HepG2 (cell line): Measurements from ENCODE around the gene IBTK. TPM values are rescaled to one million over a fixed set of nuclear protein-coding genes. Genes with fewer than 3 reads are reported as not detected.
"Not testable (repeated sequence)": the region's sequence is repeated elsewhere in the genome, so short reads cannot be mapped to it uniquely, and the experiment has no call there.

Experiments used
- ATAC-seq: fragments of 200-7000 bp; cut with Tn5 transposase; 3 replicates; pipeline ENCODE4 v1.9.1; 2020; ENCODE audit warnings: mild to moderate bottlenecking, moderate library complexity
- BruUV-seq: library from RNA; stranded (reverse); fragments of 400-500 nt; replicated peaks from 2 replicates; lab custom pipeline; 2021; lab: Mats Ljungman, UMichigan
- CTCF ChIA-PET: fragments of 300-600 bp; formaldehyde crosslinking; extraction: SDS; loops from one replicate; lab custom pipeline; 2021; ENCODE audit warnings: low total read pairs, inconsistent platforms, low intra/inter-chr PET ratio; lab: Yijun Ruan, JAX
- POLR2A ChIA-PET: fragments of 350-600 bp; sonication (Branson Sonifier 250); formaldehyde crosslinking; loops from one replicate; lab custom pipeline; 2020; ENCODE audit warnings: antibody characterized with exemption, inconsistent platforms; lab: Yijun Ruan, JAX
- DNase-seq: peaks from one replicate; pipeline ENCODE4 v3.0.0-alpha.2; 2015; ENCODE audit warnings: low spot score
- FAIRE-seq: peaks from 3 replicates; lab custom pipeline; 2011; peaks lifted over from hg19 to GRCh38; lab: Jason Lieb, UNC
- H2AFZ ChIP-seq: one replicate; pipeline ENCODE4 v1.6.1; 2011; ENCODE audit warnings: low read length, inconsistent platforms
- H3K27ac ChIP-seq: fragments of 300-600 bp; 3 replicates; pipeline ENCODE4 v1.8.0; 2011; ENCODE audit warnings: mixed run types, mild to moderate bottlenecking, mixed read lengths, low read length, inconsistent platforms; ENCODE audit not compliant: insufficient read depth; ENCODE audit errors: extremely low read length
- H3K27me3 ChIP-seq, 2 experiments: fragments of 200-600 bp in 1 of 2; 2 replicates in 1 of 2; 3 replicates in 1 of 2; pipeline versions ENCODE4 v1.6.0 to v1.8.0; 2011; ENCODE audit warnings: low read length in 2 of 2, mild to moderate bottlenecking in 2 of 2, moderate library complexity in 2 of 2, inconsistent platforms in 1 of 2; ENCODE audit not compliant: insufficient read depth in 2 of 2, control insufficient read depth in 1 of 2
- H3K36me3 ChIP-seq, 2 experiments: fragments of 200-600 bp in 1 of 2; replicated peaks in 1 of 2; 2 replicates in 1 of 2; 3 replicates in 1 of 2; pipeline versions ENCODE4 v1.5.1 to v1.8.0; 2011; ENCODE audit warnings: low read length in 2 of 2, inconsistent platforms in 1 of 2; ENCODE audit not compliant: insufficient read depth in 2 of 2, control insufficient read depth in 1 of 2
- H3K4me1 ChIP-seq: 2 replicates; pipeline ENCODE4 v1.5.1; 2012; ENCODE audit warnings: low read length, inconsistent platforms; ENCODE audit not compliant: insufficient read depth
- H3K4me2 ChIP-seq: 2 replicates; pipeline ENCODE4 v1.6.0; 2011; ENCODE audit warnings: low read depth, low read length, inconsistent platforms
- H3K4me3 ChIP-seq, 3 experiments: fragments of 200-600 bp in 1 of 3; sonication (generic), shearing (Covaris generic) in 1 of 3; replicated peaks in 1 of 3; 2 replicates each; pipeline ENCODE4 v1.5.1; 2011 to 2016; ENCODE audit warnings: low read length in 3 of 3, inconsistent platforms in 2 of 3, low read depth in 2 of 3, mild to moderate bottlenecking in 2 of 3, control low read depth in 1 of 3, mixed read lengths in 1 of 3; ENCODE audit not compliant: insufficient read depth in 1 of 3
- H3K79me2 ChIP-seq: one replicate; pipeline ENCODE4 v1.6.1; 2011; ENCODE audit warnings: low read length, inconsistent platforms; ENCODE audit not compliant: insufficient read depth
- H3K9ac ChIP-seq: 2 replicates; pipeline ENCODE4 v1.6.0; 2011; ENCODE audit warnings: mild to moderate bottlenecking, low read depth, low read length, inconsistent platforms; ENCODE audit not compliant: insufficient read depth
- H3K9me3 ChIP-seq: 2 replicates; pipeline ENCODE4 v1.5.1; 2012; ENCODE audit warnings: mild to moderate bottlenecking, low read length
- H4K20me1 ChIP-seq: 2 replicates; pipeline ENCODE4 v1.6.0; 2011; ENCODE audit warnings: inconsistent platforms, mild to moderate bottlenecking, low read length, moderate library complexity; ENCODE audit not compliant: insufficient read depth
- DDIT3 ChIP-seq: sonication (generic); formaldehyde crosslinking; IDR thresholded peaks from 2 replicates; pipeline ENCODE4 v1.4.0; 2020; ENCODE audit warnings: mild to moderate bottlenecking, missing genetic modification reagents
- MED8 ChIP-seq: sonication (generic); formaldehyde crosslinking; IDR thresholded peaks from 2 replicates; pipeline ENCODE4 v1.8.1; 2023; ENCODE audit warnings: mild to moderate bottlenecking, missing genetic modification reagents; ENCODE audit not compliant: insufficient replicate concordance
- SALL2 ChIP-seq: sonication (generic); formaldehyde crosslinking; IDR thresholded peaks from 2 replicates; pipeline ENCODE4 v1.8.1; 2023; ENCODE audit warnings: mild to moderate bottlenecking, missing genetic modification reagents, inconsistent platforms
- WGBS: methylation state at CpG from one replicate; pipeline ENCODE4 v1.1.6; 2017; ENCODE audit warnings: low lambda C conversion rate; 5-methylcytosine and 5-hydroxymethylcytosine counted together
- in situ Hi-C: cut with HindIII; loops from 2 replicates; pipeline ENCODE4 v1.10.0; 2017; ENCODE audit warnings: low pct_unique_long_range_greater_than_20kb; ENCODE audit not compliant: extremely low pct_ligation_motif_present
- intact Hi-C: fragments of 100-400 bp; cut with micrococcal nuclease; formaldehyde crosslinking; loops from one replicate; pipeline ENCODE4 v1.10.0; 2022; ENCODE audit not compliant: unreplicated experiment
- polyA plus RNA-seq, 8 experiments: library from polyadenylated mRNA; depleted of rRNA in 3 of 8; stranded (reverse) in 7 of 8; unstranded in 1 of 8; fragments of >200 nt; fragmentation: Illumina TruSeq in 4 of 8; extraction: Trizol in 4 of 8; gene quantifications; 2 replicates each; pipeline versions ENCODE4 v1.2.1 to v1.2.3, GENCODE V29; 2011 to 2016; ENCODE audit warnings: low read depth in 4 of 8, missing spikeins in 1 of 8, mixed read lengths in 1 of 8; ENCODE audit not compliant: insufficient read depth in 1 of 8
- total RNA-seq, 5 experiments: library from RNA; depleted of rRNA; stranded (reverse); fragments of >200 nt; fragmentation: Illumina TruSeq; extraction: Trizol; gene quantifications; 2 replicates each; pipeline ENCODE4 v1.2.3, GENCODE V29; 2016; ENCODE audit warnings: low read depth in 1 of 5
- TF ChIP-seq, protein P1 (sequence below): sonication (generic); formaldehyde crosslinking; IDR thresholded peaks from 2 replicates; pipeline ENCODE4 v1.8.0; 2022; ENCODE audit warnings: mild to moderate bottlenecking, missing genetic modification reagents

Gene IBTK
- total and polyA plus RNA-seq, 2 of the 13 experiments (the other 11 are each of a cell fraction or from before 2014, with no cell fraction given), result 23.8 to 60.0 TPM

DNA sequence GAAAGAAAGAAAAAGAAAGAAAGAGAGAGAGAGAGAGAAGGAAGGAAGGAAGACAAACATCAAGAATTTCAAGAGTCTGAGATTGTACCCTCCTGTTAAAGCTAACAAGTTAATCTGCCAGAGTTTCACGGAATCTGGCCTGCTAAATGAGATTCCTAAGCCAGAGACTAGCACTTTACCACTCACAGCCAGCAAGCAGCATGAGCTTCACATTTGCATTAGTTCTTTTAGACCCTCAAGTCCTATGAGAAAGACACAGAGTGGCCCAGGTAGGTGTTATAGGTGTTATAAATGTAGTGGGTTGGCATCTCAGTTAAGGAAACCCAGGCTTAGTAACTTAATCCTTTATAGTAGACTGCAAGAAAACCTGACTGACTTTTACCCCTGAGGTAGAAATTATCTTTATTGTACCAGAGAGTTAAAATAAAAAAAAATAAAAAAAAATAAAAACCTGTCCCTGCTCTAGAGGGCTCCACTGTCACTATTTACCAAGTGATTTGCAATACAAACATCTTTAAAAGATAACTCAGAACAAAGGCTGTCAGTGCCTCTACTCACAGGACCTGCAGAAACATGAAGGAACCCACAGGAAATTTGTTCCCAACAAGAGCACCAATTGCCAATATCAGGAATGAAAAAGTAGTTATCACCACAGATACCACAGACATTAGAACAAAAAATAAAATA is 9.7 kb upstream of the IBTK start (continued):
- TF ChIP-seq, protein P1, sequence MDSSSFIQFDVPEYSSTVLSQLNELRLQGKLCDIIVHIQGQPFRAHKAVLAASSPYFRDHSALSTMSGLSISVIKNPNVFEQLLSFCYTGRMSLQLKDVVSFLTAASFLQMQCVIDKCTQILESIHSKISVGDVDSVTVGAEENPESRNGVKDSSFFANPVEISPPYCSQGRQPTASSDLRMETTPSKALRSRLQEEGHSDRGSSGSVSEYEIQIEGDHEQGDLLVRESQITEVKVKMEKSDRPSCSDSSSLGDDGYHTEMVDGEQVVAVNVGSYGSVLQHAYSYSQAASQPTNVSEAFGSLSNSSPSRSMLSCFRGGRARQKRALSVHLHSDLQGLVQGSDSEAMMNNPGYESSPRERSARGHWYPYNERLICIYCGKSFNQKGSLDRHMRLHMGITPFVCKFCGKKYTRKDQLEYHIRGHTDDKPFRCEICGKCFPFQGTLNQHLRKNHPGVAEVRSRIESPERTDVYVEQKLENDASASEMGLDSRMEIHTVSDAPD (CRISPR knock-in tag), result no peak
- no peak for TF ChIP-seq DDIT3 (CRISPR knock-in tag)
- TF ChIP-seq SALL2 (CRISPR knock-in tag), result no peak
- no peak for TF ChIP-seq MED8 (CRISPR knock-in tag)

DNA sequence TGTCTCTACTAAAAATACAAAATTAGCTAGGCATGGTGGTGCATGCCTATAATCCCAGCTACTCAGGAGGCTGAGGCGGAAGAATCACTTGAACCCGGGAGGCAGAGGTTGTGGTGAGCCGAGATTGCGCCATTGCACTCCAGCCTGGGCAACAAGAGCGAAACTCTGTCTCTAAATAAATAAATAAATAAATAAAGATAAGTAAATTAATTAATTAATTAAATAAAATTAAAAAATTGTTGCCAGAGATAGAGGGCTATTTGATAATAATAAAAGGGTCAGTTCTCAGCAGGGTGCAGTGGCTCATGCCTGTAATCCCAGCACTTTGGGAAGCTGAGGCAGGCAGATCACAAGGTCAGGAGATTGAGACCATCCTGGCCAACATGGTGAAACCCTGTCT is 7.2 kb upstream of the IBTK start:
- WGBS, result 69% methylated on average over 5 of the region's 5 CpGs
- H3K27me3 ChIP-seq, H2AFZ ChIP-seq, H3K9ac ChIP-seq, H3K4me3 ChIP-seq, CTCF ChIA-PET, BruUV-seq, H3K27ac ChIP-seq, H3K4me2 ChIP-seq, POLR2A ChIA-PET, H3K9me3 ChIP-seq, ATAC-seq, H3K79me2 ChIP-seq, DNase-seq, FAIRE-seq, H4K20me1 ChIP-seq, H3K36me3 ChIP-seq, H3K4me1 ChIP-seq: not testable (repeated sequence)
- in situ Hi-C loops, result loop anchor here (25.0 kb wide), 1 partner anchor 1258 kb away; the partner anchor contains the start of gene PRSS35
- intact Hi-C loops, result loop anchor here (5.0 to 10.0 kb wide), 3 partner anchors 108 to 1260 kb away; partner anchors contain the start of genes PRSS35 and TPBG
